Activated T-cell treated with anti-CD3 and anti-CD28 coated beads, Interleukin-2, amount 50 U/mL, for 72 hours (primary cell): Measurements from ENCODE around the gene CYP8B1. TPM values are rescaled to one million over a fixed set of nuclear protein-coding genes. Genes with fewer than 3 reads are reported as not detected.

Source experiments
- ATAC-seq, 2 donors: fragments of 150-1000 bp; cut with Tn5 transposase; replicated peaks in 1 of 2; 2 replicates each; pipeline ENCODE4 v1.10.0; 2021; ENCODE audit warnings: moderate library complexity in 2 of 2, mild to moderate bottlenecking in 1 of 2
- DNase-seq, 2 donors: peaks; one replicate each; pipeline ENCODE4 v3.0.0; 2021 to 2022; ENCODE audit warnings: mixed read lengths in 1 of 2
- H3K27ac Mint-ChIP-seq: one replicate; pipeline ENCODE4 v1.8.0; 2022; ENCODE audit warnings: mild to moderate bottlenecking, moderate library complexity, mixed read lengths
- H3K27me3 Mint-ChIP-seq: one replicate; pipeline ENCODE4 v1.8.0; 2022; ENCODE audit warnings: low read depth, mixed read lengths
- H3K36me3 Mint-ChIP-seq, 2 donors: one replicate each; pipeline ENCODE4 v1.8.0; 2022; ENCODE audit warnings: mixed read lengths in 2 of 2, mild to moderate bottlenecking in 1 of 2; ENCODE audit not compliant: insufficient read depth in 2 of 2
- H3K4me1 Mint-ChIP-seq: one replicate; pipeline ENCODE4 v1.8.0; 2022; ENCODE audit warnings: low read depth, mixed read lengths
- H3K4me3 Mint-ChIP-seq, 2 donors: one replicate each; pipeline ENCODE4 v1.8.0; 2022; ENCODE audit warnings: mild to moderate bottlenecking in 2 of 2, mixed read lengths in 2 of 2, moderate library complexity in 2 of 2
- H3K9me3 Mint-ChIP-seq, 2 donors: one replicate each; pipeline ENCODE4 v1.8.0; 2022; ENCODE audit warnings: mixed read lengths in 2 of 2
- total RNA-seq, 2 donors: library from RNA; stranded (reverse); gene quantifications; one replicate each; pipeline ENCODE4 v1.2.3, GENCODE V29; 2022

Gene CYP8B1
- total RNA-seq, 2 donors from 2014 or later: not detected

DNA sequence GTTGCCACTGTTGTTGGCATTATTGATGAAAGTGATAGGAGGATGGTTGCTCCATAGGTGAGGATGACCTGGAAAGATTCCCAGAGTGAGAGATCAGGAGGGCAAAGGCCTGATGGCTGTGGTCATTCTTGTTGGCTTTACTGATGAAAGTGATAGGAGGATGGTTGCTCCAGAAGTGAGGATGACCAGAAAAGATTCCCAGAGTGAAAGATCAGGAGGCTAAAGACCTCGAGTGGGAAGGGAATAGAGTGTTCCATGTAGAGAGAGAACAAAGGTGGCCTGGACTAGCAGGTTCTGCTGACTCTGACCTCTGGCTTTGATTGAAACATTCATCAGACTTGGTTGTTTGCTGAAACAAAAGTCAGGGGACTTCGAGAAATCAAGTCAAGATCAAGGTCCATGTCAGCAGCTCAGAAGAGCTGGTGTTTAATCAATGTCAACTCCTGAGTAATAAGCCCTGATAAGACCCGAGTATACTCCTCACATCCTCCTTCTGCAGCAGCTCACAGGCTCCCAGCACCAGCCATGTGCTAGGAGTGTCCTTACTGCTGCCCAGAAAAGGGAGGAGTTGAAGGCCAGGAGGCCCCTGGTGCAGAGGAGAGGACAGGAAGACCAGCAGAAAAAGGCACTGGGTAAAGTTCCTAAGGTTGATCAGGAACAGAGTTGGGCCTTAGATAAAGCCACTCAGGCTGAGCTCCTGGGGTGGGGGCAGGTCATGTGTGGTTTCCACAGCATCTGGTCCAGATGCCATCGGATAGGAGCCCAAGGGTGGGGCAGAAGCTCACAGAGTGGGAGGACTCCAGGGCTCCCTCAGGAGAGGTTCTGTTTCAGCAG lies 19.9 kb downstream of the CYP8B1 start:
- no peak overlapping the region for H3K27ac Mint-ChIP-seq
- H3K9me3 Mint-ChIP-seq: peaks cover 0 to 1% of the 10 kb centered on the region in 2 donors
- no peaks in the 10 kb centered on the region for H3K4me1 Mint-ChIP-seq

DNA sequence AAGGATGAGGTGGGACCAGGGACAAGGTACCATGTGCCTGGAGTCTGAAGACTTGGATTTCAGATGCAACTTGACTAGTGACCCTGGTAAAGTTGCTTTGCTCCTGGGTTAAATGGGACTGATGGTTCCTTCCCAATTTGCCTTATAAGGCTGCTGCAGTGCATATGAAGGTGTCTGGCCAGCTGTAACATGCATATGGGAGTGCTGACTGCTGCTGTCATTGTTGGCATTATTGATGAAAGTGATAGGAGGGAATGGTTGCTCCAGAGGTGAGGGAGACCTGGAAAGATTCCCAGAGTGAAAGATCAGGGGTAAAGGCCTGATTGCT lies 20.5 kb downstream of the CYP8B1 start:
- ATAC-seq: no peak
- Mint-ChIP-seq H3K9me3 (no peaks in the 10 kb centered on the region), H3K4me1 (no peaks in the 10 kb centered on the region), H3K36me3 (peaks cover 1 to 2% of the 10 kb centered on the region in 2 donors), H3K27ac (no peak overlapping the region), H3K27me3 (peaks cover 7% of the 10 kb centered on the region), H3K4me3 (no peak overlapping the region)
- no peak for DNase-seq

More for the DNA sequence above, 19.9 kb downstream of the CYP8B1 start:
- ATAC-seq (no peak), DNase-seq (no peak)
- peaks cover 7% of the 10 kb centered on the region for H3K27me3 Mint-ChIP-seq
- no peak overlapping the region for H3K4me3 Mint-ChIP-seq
- H3K36me3 Mint-ChIP-seq: peaks cover 1 to 2% of the 10 kb centered on the region in 2 donors

DNA sequence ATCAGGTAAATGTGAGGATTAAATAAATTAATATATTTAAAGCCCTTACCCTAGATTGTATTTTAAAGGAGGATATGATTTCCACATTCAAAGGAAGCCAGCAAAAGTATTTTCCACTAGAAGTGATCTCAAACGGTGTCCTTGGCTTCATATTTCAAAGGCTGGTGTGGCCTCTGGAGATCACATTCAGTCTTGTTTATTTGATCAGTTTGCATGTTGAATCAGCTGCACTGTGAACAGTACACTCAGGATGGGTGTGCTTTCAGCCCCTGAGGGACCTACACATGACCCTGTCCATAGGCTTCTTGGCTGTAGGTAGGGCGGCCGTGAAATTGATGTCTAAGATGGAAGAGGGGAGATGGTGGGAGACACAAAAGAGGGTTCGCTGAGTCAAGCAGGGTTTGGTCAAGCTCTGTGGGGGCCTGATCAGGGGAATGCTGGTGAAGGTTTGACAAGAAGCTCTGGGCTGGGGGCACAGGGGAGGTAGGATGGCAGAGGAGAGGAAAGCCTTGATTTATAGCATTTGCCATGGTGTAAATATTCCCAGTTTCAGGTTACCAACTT lies 21.9 kb downstream of the CYP8B1 start:
- Mint-ChIP-seq H3K27me3 (peaks cover 7% of the 10 kb centered on the region), H3K36me3 (no peaks in the 10 kb centered on the region), H3K9me3 (no peaks in the 10 kb centered on the region), H3K4me1 (no peaks in the 10 kb centered on the region), H3K4me3 (no peak overlapping the region), H3K27ac (no peak overlapping the region)
- no peak for DNase-seq
- no peak for ATAC-seq

DNA sequence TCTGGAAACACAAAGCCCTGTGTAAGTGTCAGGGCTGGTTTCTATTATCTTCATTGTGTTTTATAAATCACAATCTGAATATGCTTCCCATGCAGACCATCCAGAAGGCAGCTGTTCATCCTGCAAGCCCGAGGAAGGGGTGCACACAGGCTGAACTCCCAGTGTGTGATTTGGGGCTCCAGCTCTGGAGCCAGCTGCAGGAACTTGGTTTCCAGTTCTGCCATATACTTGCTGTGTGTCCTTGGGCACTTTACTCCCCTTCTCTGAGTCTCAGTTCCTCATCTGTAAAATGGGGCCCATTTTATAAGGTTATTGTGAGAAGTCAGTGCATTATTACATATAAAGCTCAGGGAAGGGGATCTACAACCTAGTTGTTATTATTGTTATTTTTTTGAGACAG lies 22.6 kb downstream of the CYP8B1 start:
- Mint-ChIP-seq H3K27ac (no peak overlapping the region), H3K36me3 (no peaks in the 10 kb centered on the region), H3K27me3 (peaks cover 7% of the 10 kb centered on the region), H3K4me1 (no peaks in the 10 kb centered on the region), H3K4me3 (no peak overlapping the region), H3K9me3 (no peaks in the 10 kb centered on the region)
- ATAC-seq (no peak), DNase-seq (no peak)

DNA sequence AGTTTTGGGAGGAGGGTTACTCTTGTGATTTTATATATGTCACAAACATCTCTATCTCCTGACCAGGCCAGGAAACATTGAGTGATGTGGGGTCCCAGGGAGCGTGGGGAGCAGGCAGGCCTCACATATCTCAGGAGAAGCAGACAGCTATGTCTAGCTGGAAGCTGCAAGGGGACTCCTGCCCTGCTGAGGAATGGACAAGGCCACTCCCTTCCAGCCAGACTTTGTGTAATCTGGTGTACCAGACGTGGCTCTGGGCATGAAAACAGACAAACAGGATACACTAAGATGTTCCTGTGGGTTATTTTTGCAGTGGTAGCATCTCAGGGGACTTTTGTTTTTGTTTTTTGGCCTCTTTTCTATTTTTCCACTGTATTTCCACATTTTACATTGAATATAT lies 23.2 kb downstream of the CYP8B1 start:
- no peak for ATAC-seq
- DNase-seq: no peak
- H3K27ac Mint-ChIP-seq: no peak overlapping the region
- H3K4me3 Mint-ChIP-seq: no peak overlapping the region
- peaks cover 7% of the 10 kb centered on the region for H3K27me3 Mint-ChIP-seq
- H3K9me3 Mint-ChIP-seq: no peaks in the 10 kb centered on the region
- H3K36me3 Mint-ChIP-seq: no peaks in the 10 kb centered on the region
- H3K4me1 Mint-ChIP-seq: peaks cover 2% of the 10 kb centered on the region

DNA sequence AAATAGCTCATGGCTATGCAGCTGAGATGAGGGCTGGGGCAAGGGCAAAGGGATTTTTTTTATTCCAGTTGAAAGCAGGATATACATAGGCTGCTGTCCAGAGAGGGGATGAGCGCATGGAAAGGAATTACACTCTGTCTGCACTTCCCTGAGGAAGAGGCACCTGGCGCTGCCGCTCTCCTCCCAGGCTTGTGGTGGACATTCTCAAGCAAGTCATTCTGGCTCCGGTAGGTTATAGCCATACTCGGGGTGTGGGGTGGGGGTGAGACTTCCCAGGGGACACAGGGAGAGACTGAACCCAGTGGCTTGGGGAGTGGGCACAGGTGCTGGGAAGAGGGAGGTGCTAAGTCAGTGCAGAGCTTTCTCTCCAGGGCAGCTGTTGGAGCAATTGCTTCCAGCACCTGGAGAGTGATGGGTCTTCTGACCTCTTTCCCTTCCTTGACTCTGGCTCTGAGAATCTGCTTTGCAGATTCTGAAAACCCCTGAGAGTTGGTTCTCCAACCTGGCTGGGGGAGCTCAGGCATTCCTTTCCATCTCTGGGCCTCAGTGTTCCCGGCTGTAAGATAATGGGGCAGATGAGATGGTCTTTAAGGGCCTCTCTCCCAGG lies 24.3 kb downstream of the CYP8B1 start:
- DNase-seq: no peak
- H3K9me3 Mint-ChIP-seq: no peaks in the 10 kb centered on the region
- no peak overlapping the region for H3K27ac Mint-ChIP-seq
- H3K4me1 Mint-ChIP-seq: peaks cover 13% of the 10 kb centered on the region
- no peaks in the 10 kb centered on the region for H3K36me3 Mint-ChIP-seq
- peaks cover 7% of the 10 kb centered on the region for H3K27me3 Mint-ChIP-seq
- no peak for ATAC-seq
- no peak overlapping the region for H3K4me3 Mint-ChIP-seq

DNA sequence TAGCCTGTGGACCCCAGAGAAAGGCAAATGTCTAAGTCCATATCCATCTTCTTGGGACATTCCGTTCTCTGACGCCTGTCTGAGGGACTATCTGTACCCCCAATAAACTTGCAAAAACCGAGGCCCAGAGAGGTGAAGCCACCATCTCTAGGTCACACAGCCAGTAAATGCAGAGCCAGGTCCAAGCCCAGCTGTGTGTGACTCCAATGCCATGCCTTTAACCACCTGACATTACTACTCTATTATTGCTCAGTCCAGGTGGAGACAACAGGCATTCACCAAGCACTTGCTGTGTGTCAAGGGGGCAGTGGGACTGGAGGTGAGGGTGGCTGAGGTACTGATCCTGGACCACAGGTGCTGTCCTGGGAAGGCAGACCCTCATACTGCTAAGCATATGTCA lies 25.4 kb downstream of the CYP8B1 start:
- peaks cover 13% of the 10 kb centered on the region for H3K4me1 Mint-ChIP-seq
- ATAC-seq: no peak
- H3K27me3 Mint-ChIP-seq: peaks cover 3% of the 10 kb centered on the region
- no peaks in the 10 kb centered on the region for H3K9me3 Mint-ChIP-seq
- H3K36me3 Mint-ChIP-seq: no peaks in the 10 kb centered on the region
- no peak overlapping the region for H3K27ac Mint-ChIP-seq
- no peak overlapping the region for H3K4me3 Mint-ChIP-seq
- no peak for DNase-seq

DNA sequence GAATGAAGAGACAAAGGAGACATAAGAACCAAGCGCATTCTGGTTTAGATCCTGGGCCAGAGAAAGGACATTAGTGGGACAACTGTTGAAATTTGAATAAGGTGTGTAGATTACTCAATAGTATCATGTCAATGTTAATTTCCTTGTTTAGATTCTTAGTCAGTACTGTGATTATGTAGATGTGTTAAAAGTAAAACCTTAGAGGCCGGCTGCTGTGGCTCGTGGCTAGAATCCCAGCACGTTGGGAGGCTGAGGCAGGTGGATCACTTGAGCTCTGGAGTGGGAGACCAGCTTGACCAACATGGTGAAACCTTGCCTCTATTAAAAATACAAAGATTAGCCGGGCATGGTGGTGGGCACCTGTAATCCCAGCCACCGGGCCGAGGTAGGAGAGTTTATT lies 26.7 kb downstream of the CYP8B1 start:
- H3K36me3 Mint-ChIP-seq: no peaks in the 10 kb centered on the region
- peaks cover 13% of the 10 kb centered on the region for H3K4me1 Mint-ChIP-seq
- ATAC-seq (no peak), DNase-seq (no peak)
- H3K27me3 Mint-ChIP-seq: no peaks in the 10 kb centered on the region
- H3K27ac Mint-ChIP-seq: no peak overlapping the region
- H3K4me3 Mint-ChIP-seq: no peak overlapping the region
- no peaks in the 10 kb centered on the region for H3K9me3 Mint-ChIP-seq

DNA sequence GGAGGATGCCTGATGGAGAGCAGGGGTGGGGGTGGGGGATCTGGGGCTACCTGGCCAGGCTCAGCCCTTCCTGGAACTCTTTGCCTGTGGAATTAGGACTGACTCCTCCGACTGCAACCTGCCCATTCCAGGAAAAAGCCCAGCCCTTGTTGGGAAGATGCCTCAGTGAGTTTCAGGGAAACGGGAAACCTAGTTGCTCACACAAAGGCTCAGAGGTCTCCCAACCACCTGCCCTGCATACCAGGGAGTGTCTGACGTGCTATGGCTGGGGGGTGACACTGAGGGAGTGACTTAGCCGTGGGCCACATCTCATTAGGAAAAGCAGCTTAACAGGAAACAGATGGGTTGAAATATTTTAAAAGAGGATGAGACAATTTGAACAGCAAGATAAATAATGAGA lies 27.9 kb downstream of the CYP8B1 start:
- DNase-seq (no peak), ATAC-seq (no peak)
- Mint-ChIP-seq H3K27ac (no peak overlapping the region), H3K4me1 (peaks cover 13% of the 10 kb centered on the region), H3K36me3 (no peaks in the 10 kb centered on the region), H3K4me3 (no peak overlapping the region), H3K9me3 (no peaks in the 10 kb centered on the region), H3K27me3 (no peaks in the 10 kb centered on the region)

DNA sequence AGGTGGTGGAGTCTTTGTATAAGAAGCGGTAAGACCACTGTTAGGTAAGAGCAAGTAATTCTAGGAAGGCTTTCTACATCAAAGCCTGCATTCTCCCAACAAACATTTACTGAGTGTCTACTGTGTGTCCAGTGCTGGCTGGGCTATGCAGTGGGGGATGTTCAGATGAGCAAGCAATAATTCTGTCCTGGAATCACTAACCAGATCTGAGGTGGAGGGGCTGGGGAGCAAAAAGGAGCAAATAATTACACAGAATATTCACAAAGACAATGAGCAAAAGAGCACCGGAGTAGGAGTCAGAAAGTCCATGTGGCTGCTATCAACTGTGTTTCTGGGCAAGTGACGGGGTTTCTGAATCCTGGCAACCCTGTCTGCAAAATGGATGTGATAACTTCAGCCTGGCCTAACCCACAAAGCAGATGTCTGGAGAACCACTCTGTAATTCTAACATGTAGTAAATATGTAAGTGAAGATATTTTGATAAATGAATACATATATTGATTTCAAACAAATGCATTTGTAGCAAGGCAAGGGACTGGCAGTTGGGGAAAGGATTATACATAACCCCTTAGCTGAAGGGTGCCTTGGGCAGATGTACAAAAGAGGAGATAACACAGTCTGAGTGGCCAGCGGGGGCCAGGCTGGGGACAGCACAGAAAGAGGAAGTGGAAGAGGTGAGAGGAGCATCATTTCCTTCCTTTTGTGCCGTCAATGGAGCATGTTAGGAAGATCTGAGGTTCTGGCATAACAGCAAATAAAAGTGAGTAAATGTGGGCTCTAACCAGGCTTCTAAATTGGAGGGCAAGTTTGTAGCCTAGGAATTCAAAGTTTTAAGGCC lies 28.8 kb downstream of the CYP8B1 start:
- peak; percentile 41 to 48 for ATAC-seq
- peak in 1 of 2 donors; percentile 8 for DNase-seq
- Mint-ChIP-seq H3K27me3 (no peaks in the 10 kb centered on the region), H3K9me3 (no peaks in the 10 kb centered on the region), H3K27ac (peak overlapping the region; percentile 85), H3K4me3 (peak overlapping the region in 1 of 2 donors; percentile 57), H3K36me3 (no peaks in the 10 kb centered on the region), H3K4me1 (peaks cover 13% of the 10 kb centered on the region)

DNA sequence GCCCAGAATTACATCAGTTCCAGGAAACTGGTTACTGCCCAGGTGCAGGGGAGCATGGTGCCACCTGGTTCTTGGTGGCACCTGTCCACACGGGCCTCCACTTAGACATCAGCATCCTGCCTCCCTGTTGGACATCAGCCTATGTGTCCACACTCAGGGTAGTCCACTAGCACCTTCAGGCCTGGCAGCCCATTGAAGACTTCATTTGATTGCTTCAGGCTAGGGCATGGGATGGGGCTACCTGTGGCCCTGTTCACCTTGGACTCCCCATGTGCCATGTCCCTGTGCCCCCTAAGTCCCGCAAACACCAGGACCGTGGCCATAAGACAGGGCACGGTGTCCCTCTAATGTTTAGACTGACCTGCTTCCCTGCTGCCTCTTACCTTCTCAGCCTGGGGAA lies 30.9 kb downstream of the CYP8B1 start:
- Mint-ChIP-seq H3K4me3 (no peak overlapping the region), H3K9me3 (no peaks in the 10 kb centered on the region), H3K36me3 (no peaks in the 10 kb centered on the region), H3K4me1 (peaks cover 13% of the 10 kb centered on the region), H3K27me3 (no peaks in the 10 kb centered on the region), H3K27ac (no peak overlapping the region)
- ATAC-seq: no peak
- no peak for DNase-seq

DNA sequence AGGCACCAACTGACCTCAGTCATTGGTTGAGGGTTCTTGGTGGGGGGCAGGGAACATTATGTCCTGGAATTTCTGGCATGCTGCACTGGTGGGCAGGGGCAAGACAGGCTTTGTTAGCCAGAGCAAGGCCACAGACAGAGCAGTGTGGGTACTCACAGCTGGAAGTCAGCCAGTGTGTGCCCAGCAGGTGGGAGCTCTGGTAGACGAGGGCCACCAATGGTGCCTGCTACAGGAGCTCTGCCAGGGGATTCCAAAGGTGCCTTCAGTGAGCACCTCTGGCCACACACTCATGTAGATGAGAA lies 31.3 kb downstream of the CYP8B1 start:
- DNase-seq (no peak), ATAC-seq (no peak)
- Mint-ChIP-seq H3K9me3 (no peaks in the 10 kb centered on the region), H3K27me3 (peaks cover 2% of the 10 kb centered on the region), H3K4me3 (no peak overlapping the region), H3K36me3 (no peaks in the 10 kb centered on the region), H3K27ac (no peak overlapping the region), H3K4me1 (peaks cover 13% of the 10 kb centered on the region)

DNA sequence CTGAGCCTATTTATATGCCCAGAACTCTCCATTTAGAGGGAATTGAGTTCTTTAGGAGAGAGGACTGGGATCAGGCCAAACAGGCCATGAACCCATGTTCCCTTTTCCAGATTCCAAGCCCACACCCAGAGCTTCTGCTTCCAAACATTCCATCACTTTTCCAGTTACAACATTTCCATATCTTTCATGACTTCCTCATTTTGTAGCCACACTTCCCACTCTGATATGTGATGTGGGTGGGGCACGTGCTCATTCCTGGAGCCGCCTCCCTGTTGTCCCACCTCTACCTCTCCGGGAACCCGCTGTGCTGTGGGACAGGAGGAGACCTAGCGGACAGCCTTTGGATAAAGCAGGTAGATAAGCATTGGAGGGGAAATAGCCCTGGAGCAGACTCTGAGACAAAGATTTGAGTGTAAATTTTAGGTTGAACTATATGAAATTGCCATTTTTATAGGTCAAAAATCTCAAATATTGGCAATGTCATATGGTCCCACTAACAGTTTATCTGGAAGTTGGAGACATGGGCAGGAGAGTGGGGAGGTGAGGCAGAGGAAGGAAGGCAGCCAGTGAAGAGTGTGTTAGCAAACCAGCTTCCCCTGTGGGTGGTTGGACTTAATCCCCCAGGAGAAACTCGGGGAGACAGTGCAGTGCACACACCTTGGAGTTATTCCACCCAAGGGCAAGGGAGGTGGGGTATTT lies 31.8 kb downstream of the CYP8B1 start:
- DNase-seq (no peak), ATAC-seq (no peak)
- H3K4me3 Mint-ChIP-seq: no peak overlapping the region
- H3K4me1 Mint-ChIP-seq: peaks cover 13% of the 10 kb centered on the region
- no peak overlapping the region for H3K27ac Mint-ChIP-seq
- H3K36me3 Mint-ChIP-seq: no peaks in the 10 kb centered on the region
- peaks cover 6% of the 10 kb centered on the region for H3K27me3 Mint-ChIP-seq
- no peaks in the 10 kb centered on the region for H3K9me3 Mint-ChIP-seq
